HEK293 (cell line): ENCODE results near the gene NAALADL2.
"Not testable (repeated sequence)": the region's sequence is repeated elsewhere in the genome, so short reads cannot be mapped to it uniquely, and the experiment has no call there.

ENCODE experiments used
- CTCF ChIA-PET: fragments of 350-600 bp; formaldehyde crosslinking; extraction: SDS; loops from one replicate; lab custom pipeline; 2021; ENCODE audit warnings: antibody characterized with exemption; lab: Yijun Ruan, JAX
- POLR2A ChIA-PET: fragments of 300-600 bp; formaldehyde crosslinking; extraction: SDS; loops from one replicate; lab custom pipeline; 2020; ENCODE audit warnings: antibody characterized with exemption, inconsistent platforms; lab: Yijun Ruan, JAX
- H3K27ac ChIP-seq: fragments of 200-500 bp; sonication (Bioruptor generic); 2 replicates; pipeline ENCODE4 v1.5.1; 2014; ENCODE audit warnings: low read depth, low read length, control low read depth, inconsistent platforms; ENCODE audit errors: extremely low read depth
- H3K36me3 ChIP-seq, 2 experiments: fragments of 200-500 bp in 1 of 2; sonication (Bioruptor generic) in 1 of 2; 1 replicate in 1 of 2; 2 replicates in 1 of 2; pipeline ENCODE4 v1.5.1; 2014 to 2017; ENCODE audit warnings: inconsistent platforms in 2 of 2, low read length in 2 of 2; ENCODE audit not compliant: control insufficient read depth in 2 of 2, insufficient read depth in 1 of 2
- H3K4me1 ChIP-seq: fragments of 200-500 bp; sonication (Bioruptor generic); 2 replicates; pipeline ENCODE4 v1.5.1; 2014; ENCODE audit warnings: mild to moderate bottlenecking, low read length, inconsistent platforms; ENCODE audit not compliant: control insufficient read depth, insufficient read depth
- H3K4me3 ChIP-seq: 2 replicates; pipeline ENCODE4 v1.5.1; 2011; ENCODE audit warnings: low read depth, mild to moderate bottlenecking, control low read depth, low read length, moderate library complexity
- H3K9me3 ChIP-seq: fragments of 200-500 bp; sonication (Bioruptor generic); 2 replicates; pipeline ENCODE4 v1.5.1; 2014; ENCODE audit warnings: low read depth, low read length, inconsistent platforms; ENCODE audit not compliant: control insufficient read depth, insufficient read depth
- GLI2 ChIP-seq: fragments of 450-650 bp; formaldehyde crosslinking; IDR thresholded peaks from 2 replicates; pipeline ENCODE4; 2017; ENCODE audit warnings: missing biosample characterization, missing genetic modification characterization, low read depth, borderline replicate concordance
- HOXC10 ChIP-seq: sonication (generic); formaldehyde crosslinking; IDR thresholded peaks from 2 replicates; pipeline ENCODE4 v1.8.1; 2023; ENCODE audit warnings: mild to moderate bottlenecking, missing genetic modification reagents
- HOXD13 ChIP-seq: sonication (generic); formaldehyde crosslinking; IDR thresholded peaks from 2 replicates; pipeline ENCODE4 v1.8.0; 2022; ENCODE audit warnings: missing genetic modification reagents, borderline replicate concordance
- KLF17 ChIP-seq: fragments of 450-650 bp; formaldehyde crosslinking; IDR thresholded peaks from 2 replicates; pipeline ENCODE4 v1.5.1; 2016; ENCODE audit warnings: missing biosample characterization, missing genetic modification characterization
- SCRT2 ChIP-seq: fragments of 450-650 bp; formaldehyde crosslinking; IDR thresholded peaks from 2 replicates; pipeline ENCODE4 v1.5.1; 2016; ENCODE audit warnings: missing biosample characterization, missing genetic modification characterization
- SP3 ChIP-seq: fragments of 450-650 bp; formaldehyde crosslinking; IDR thresholded peaks from 2 replicates; pipeline ENCODE4 v1.5.1; 2016; ENCODE audit warnings: missing biosample characterization, missing genetic modification characterization
- ZBTB11 ChIP-seq: fragments of 450-650 bp; formaldehyde crosslinking; conservative IDR thresholded peaks from 2 replicates; pipeline ENCODE4 v1.5.1; 2016; ENCODE audit warnings: low read depth, missing biosample characterization, missing genetic modification characterization
- ZBTB48 ChIP-seq: fragments of 450-650 bp; formaldehyde crosslinking; IDR thresholded peaks from 2 replicates; pipeline ENCODE4 v1.5.1; 2016; ENCODE audit warnings: missing biosample characterization, missing genetic modification characterization
- ZFHX2 ChIP-seq: fragments of 450-650 bp; formaldehyde crosslinking; conservative IDR thresholded peaks from 2 replicates; pipeline ENCODE4 v1.5.1; 2016; ENCODE audit warnings: missing biosample characterization, missing genetic modification characterization
- ZIC2 ChIP-seq: fragments of 450-650 bp; formaldehyde crosslinking; IDR thresholded peaks from 2 replicates; pipeline ENCODE4 v1.5.1; 2016; ENCODE audit warnings: missing biosample characterization, missing genetic modification characterization
- ZNF157 ChIP-seq: fragments of 450-650 bp; formaldehyde crosslinking; IDR thresholded peaks from 2 replicates; pipeline ENCODE4 v1.5.1; 2016; ENCODE audit warnings: missing biosample characterization, missing genetic modification characterization
- ZNF280C ChIP-seq: fragments of 450-650 bp; formaldehyde crosslinking; IDR thresholded peaks from 2 replicates; pipeline ENCODE4 v1.5.1; 2016; ENCODE audit warnings: missing biosample characterization, missing genetic modification characterization
- ZNF362 ChIP-seq: fragments of 450-650 bp; formaldehyde crosslinking; IDR thresholded peaks from 2 replicates; pipeline ENCODE4 v1.5.1; 2016; ENCODE audit warnings: missing biosample characterization, missing genetic modification characterization
- ZNF837 ChIP-seq: fragments of 450-650 bp; formaldehyde crosslinking; IDR thresholded peaks from 2 replicates; pipeline ENCODE4 v1.5.1; 2016; ENCODE audit warnings: missing biosample characterization, missing genetic modification characterization

NAALADL2 gene

GRCh38 chr3:175132706-175133105, 273.6 kb downstream of the NAALADL2 start:
- POLR2A ChIA-PET, H3K36me3 ChIP-seq, H3K4me3 ChIP-seq: not testable (repeated sequence)

GRCh38 chr3:175144368-175144767, 285.2 kb downstream of the NAALADL2 start:
- no peak overlapping the region for H3K4me3 ChIP-seq
- H3K9me3 ChIP-seq, result no peaks in the 10 kb centered on the region
- no peaks in the 10 kb centered on the region for H3K36me3 ChIP-seq
- H3K27ac ChIP-seq, result no peak overlapping the region
- TF ChIP-seq ZIC2 (tag by site-specific recombination), result no peak
- no peak for TF ChIP-seq ZNF837 (tag by site-specific recombination)
- no peak for TF ChIP-seq ZFHX2
- no peak for TF ChIP-seq ZBTB11 (tag by site-specific recombination)
- TF ChIP-seq ZNF157, result no peak
- no peak for TF ChIP-seq HOXD13
- no peak for TF ChIP-seq HOXC10 (CRISPR knock-in tag)
- no peak for TF ChIP-seq ZNF362
- no peak for TF ChIP-seq SP3
- TF ChIP-seq KLF17 (tag by site-specific recombination), result no peak
- no peak for TF ChIP-seq ZBTB48 (tag by site-specific recombination)
- no peaks in the 10 kb centered on the region for H3K4me1 ChIP-seq
- ChIA-PET POLR2A (no interaction called here), CTCF (no interaction called here)

More at GRCh38 chr3:175132706-175133105, 273.6 kb downstream of the NAALADL2 start:
- CTCF ChIA-PET, H3K4me1 ChIP-seq, H3K27ac ChIP-seq, H3K9me3 ChIP-seq: not testable (repeated sequence)

GRCh38 chr3:175146258-175146657, 287.1 kb downstream of the NAALADL2 start:
- CTCF ChIA-PET, result interaction anchor here (0.7 kb wide), 2 partner anchors 23 to 741 kb away, joined by 3 read pairs; no protein-coding TSS in a partner anchor
- H3K9me3 ChIP-seq, result no peaks in the 10 kb centered on the region
- no peak overlapping the region for H3K27ac ChIP-seq
- no peaks in the 10 kb centered on the region for H3K4me1 ChIP-seq
- no peak for TF ChIP-seq GLI2
- TF ChIP-seq, all 188 proteins: peak for 0
- no peak overlapping the region for H3K4me3 ChIP-seq
- POLR2A ChIA-PET, result no interaction called here
- no peaks in the 10 kb centered on the region for H3K36me3 ChIP-seq

- Histone ChIP-seq H3K9me3 (no peaks in the 10 kb centered on the region), H3K27ac (no peak overlapping the region), H3K4me3 (no peak overlapping the region), H3K36me3 (no peaks in the 10 kb centered on the region), H3K4me1 (no peaks in the 10 kb centered on the region)
- TF ChIP-seq ZNF280C (tag by site-specific recombination) (no peak), SCRT2 (peak; percentile 72)
- ChIA-PET POLR2A (interaction anchor here (0.6 kb wide), 1 partner anchor 275 kb away, joined by 6 read pairs; no protein-coding TSS in a partner anchor), CTCF (no interaction called here)
Measured at GRCh38 chr3:175149675-175150074, 290.5 kb downstream of the NAALADL2 start.
